ENCODE measurements around the gene MBNL1.

DNA sequence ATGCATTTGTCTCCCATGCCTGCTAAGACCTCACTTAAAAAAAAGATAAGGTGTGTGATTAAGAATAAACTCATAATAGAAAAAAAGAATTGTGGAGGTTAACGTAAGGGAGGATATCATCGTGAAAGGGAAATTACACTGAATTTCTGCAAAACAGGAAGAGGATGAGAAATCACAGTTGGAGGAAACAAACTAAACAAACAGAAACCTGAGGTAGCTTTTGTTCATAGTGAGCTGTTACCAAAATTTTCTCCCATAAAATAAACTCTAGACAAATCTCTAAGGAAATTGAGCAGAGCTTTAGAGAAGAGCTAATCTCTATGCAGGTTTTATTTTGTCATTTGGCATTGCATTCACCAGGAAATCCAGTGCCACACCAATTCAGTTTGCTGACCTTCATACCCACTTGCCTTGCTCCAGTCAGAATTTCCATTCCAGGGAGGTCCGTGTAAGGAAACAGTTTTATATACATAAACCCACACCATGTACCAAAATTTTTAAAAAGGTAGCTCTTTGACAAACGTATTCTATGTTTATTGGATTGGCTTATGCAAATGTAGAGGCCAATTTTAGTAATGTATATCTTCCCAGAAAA, 231.2 kb downstream of the MBNL1 start:
- TF ChIP-seq, protein P1, sequence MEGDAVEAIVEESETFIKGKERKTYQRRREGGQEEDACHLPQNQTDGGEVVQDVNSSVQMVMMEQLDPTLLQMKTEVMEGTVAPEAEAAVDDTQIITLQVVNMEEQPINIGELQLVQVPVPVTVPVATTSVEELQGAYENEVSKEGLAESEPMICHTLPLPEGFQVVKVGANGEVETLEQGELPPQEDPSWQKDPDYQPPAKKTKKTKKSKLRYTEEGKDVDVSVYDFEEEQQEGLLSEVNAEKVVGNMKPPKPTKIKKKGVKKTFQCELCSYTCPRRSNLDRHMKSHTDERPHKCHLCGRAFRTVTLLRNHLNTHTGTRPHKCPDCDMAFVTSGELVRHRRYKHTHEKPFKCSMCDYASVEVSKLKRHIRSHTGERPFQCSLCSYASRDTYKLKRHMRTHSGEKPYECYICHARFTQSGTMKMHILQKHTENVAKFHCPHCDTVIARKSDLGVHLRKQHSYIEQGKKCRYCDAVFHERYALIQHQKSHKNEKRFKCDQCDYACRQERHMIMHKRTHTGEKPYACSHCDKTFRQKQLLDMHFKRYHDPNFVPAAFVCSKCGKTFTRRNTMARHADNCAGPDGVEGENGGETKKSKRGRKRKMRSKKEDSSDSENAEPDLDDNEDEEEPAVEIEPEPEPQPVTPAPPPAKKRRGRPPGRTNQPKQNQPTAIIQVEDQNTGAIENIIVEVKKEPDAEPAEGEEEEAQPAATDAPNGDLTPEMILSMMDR (IDR thresholded peaks at IDR 0.05; ENCODE audit: low read length): no peak
- no peak for TF ChIP-seq EZH2 (optimal IDR thresholded peaks at IDR 0.05; ENCODE audit: low read depth, low read length)
